Tibial artery (tissue), 4 donors: ENCODE results near the gene TIMD4.

Experiments
- DNase-seq, 2 donors: peaks; one replicate each; pipeline ENCODE4 v3.0.0-alpha.2; 2019
- H3K27ac ChIP-seq, 2 donors: fragments of 200-600 bp; sonication (generic) in 1 of 2; 1 replicate in 1 of 2; 2 replicates in 1 of 2; pipeline ENCODE4 v1.5.1; 2018 to 2019; ENCODE audit warnings: mild to moderate bottlenecking in 1 of 2
- H3K27me3 ChIP-seq, 2 donors: fragments of 200-600 bp; sonication (generic) in 1 of 2; one replicate each; pipeline versions ENCODE4 v1.5.1 to v1.6.0; 2016 to 2019
- H3K36me3 ChIP-seq, 3 donors: fragments of 200-600 bp; sonication (generic) in 2 of 3; one replicate each; pipeline ENCODE4 v1.5.1; 2016 to 2019; ENCODE audit warnings: mild to moderate bottlenecking in 2 of 3
- H3K4me1 ChIP-seq, 4 donors: fragments of 200-600 bp; sonication (generic) in 2 of 4; 1 replicate in 3 of 4; 2 replicates in 1 of 4; pipeline ENCODE4 v1.5.1; 2016 to 2019
- H3K4me3 ChIP-seq, 2 donors: fragments of 200-600 bp; sonication (generic) in 1 of 2; 1 replicate in 1 of 2; 2 replicates in 1 of 2; pipeline ENCODE4 v1.5.1; 2018 to 2019; ENCODE audit warnings: mild to moderate bottlenecking in 2 of 2
- H3K9me3 ChIP-seq, 3 donors: fragments of 200-600 bp; sonication (generic) in 1 of 3; one replicate each; pipeline ENCODE4 v1.5.1; 2016 to 2019
- CTCF ChIP-seq, 2 experiments: fragments of 200-600 bp in 1 of 2; fragments of 450-650 bp in 1 of 2; IDR thresholded peaks; one replicate each; pipeline ENCODE4 v1.5.1; 2017 to 2019; ENCODE audit warnings: antibody characterized with exemption in 2 of 2, mild to moderate bottlenecking in 1 of 2, moderate library complexity in 1 of 2
- intact Hi-C: fragments of 100-400 bp; cut with DNase I; formaldehyde crosslinking; loops from one replicate; pipeline ENCODE4 v1.15.0; 2023; ENCODE audit warnings: low total_unique reads

The TIMD4 gene

GRCh38 chr5:156893517-156893916 is 69.5 kb downstream of the TIMD4 start:
- intact Hi-C loops, result no loop called here
- no peaks in the 10 kb centered on the region for H3K36me3 ChIP-seq
- DNase-seq, result no peak
- H3K27me3 ChIP-seq, result no peaks in the 10 kb centered on the region
- TF ChIP-seq CTCF (IDR thresholded peaks at IDR 0.05), result no peak
- no peaks in the 10 kb centered on the region for H3K9me3 ChIP-seq
- H3K4me1 ChIP-seq, result no peaks in the 10 kb centered on the region
- H3K27ac ChIP-seq, result no peak overlapping the region
- no peak overlapping the region for H3K4me3 ChIP-seq

- TF ChIP-seq CTCF (IDR thresholded peaks at IDR 0.05), result no peak
- no peak for DNase-seq
- intact Hi-C loops, result no loop called here
Measured at GRCh38 chr5:156892864-156893263, 70.2 kb downstream of the TIMD4 start.

GRCh38 chr5:156892223-156892622 is 70.8 kb downstream of the TIMD4 start:
- no peak overlapping the region for H3K27ac ChIP-seq
- no peaks in the 10 kb centered on the region for H3K4me1 ChIP-seq
- DNase-seq, result no peak
- TF ChIP-seq CTCF (IDR thresholded peaks at IDR 0.05), result no peak
- H3K36me3 ChIP-seq, result no peaks in the 10 kb centered on the region
- intact Hi-C loops, result no loop called here
- no peaks in the 10 kb centered on the region for H3K9me3 ChIP-seq
- no peaks in the 10 kb centered on the region for H3K27me3 ChIP-seq
- H3K4me3 ChIP-seq, result no peak overlapping the region

More at GRCh38 chr5:156892864-156893263, 70.2 kb downstream of the TIMD4 start:
- Histone ChIP-seq H3K9me3 (no peaks in the 10 kb centered on the region), H3K4me3 (no peak overlapping the region), H3K4me1 (no peaks in the 10 kb centered on the region), H3K36me3 (no peaks in the 10 kb centered on the region), H3K27ac (no peak overlapping the region), H3K27me3 (no peaks in the 10 kb centered on the region)

- Histone ChIP-seq H3K9me3 (no peaks in the 10 kb centered on the region), H3K27ac (no peak overlapping the region), H3K4me3 (no peak overlapping the region), H3K4me1 (no peaks in the 10 kb centered on the region), H3K36me3 (no peaks in the 10 kb centered on the region), H3K27me3 (no peaks in the 10 kb centered on the region)
- DNase-seq, result no peak
- intact Hi-C loops, result no loop called here
- no peak for TF ChIP-seq CTCF (IDR thresholded peaks at IDR 0.05)
Measured at GRCh38 chr5:156888520-156888919, 74.5 kb downstream of the TIMD4 start.

- peaks cover 0 to 5% of the 10 kb centered on the region in 2 donors for H3K27me3 ChIP-seq
- intact Hi-C loops, result no loop called here
- no peaks in the 10 kb centered on the region for H3K9me3 ChIP-seq
- no peak for TF ChIP-seq CTCF (IDR thresholded peaks at IDR 0.05)
- no peak for DNase-seq
- no peaks in the 10 kb centered on the region for H3K36me3 ChIP-seq
- no peaks in the 10 kb centered on the region for H3K4me1 ChIP-seq
- H3K4me3 ChIP-seq, result no peak overlapping the region
- H3K27ac ChIP-seq, result no peak overlapping the region
Measured at GRCh38 chr5:156883316-156883875, 79.6 kb downstream of the TIMD4 start.
